Prostate gland (tissue), 2 donors: ENCODE measurements around the gene LRP8.

Source experiments
- POLR2A ChIP-seq: fragments of 450-650 bp; IDR thresholded peaks from one replicate; pipeline ENCODE4 v1.6.1; 2016; ENCODE audit warnings: antibody characterized with exemption, mild to moderate bottlenecking
- POLR2AphosphoS5 ChIP-seq: sonication (generic); formaldehyde crosslinking; IDR thresholded peaks from one replicate; pipeline ENCODE4 v1.6.1; 2017; ENCODE audit warnings: antibody characterized with exemption
- TF ChIP-seq, protein P1 (sequence below), 4 experiments: fragments of 200-600 bp in 2 of 4; fragments of 450-650 bp in 2 of 4; sonication (generic) in 2 of 4; IDR thresholded peaks; 1 replicate in 3 of 4; 2 replicates in 1 of 4; pipeline ENCODE4 v1.5.1; 2016 to 2019; ENCODE audit warnings: antibody characterized with exemption in 4 of 4, mild to moderate bottlenecking in 2 of 4, moderate library complexity in 2 of 4

DNA sequence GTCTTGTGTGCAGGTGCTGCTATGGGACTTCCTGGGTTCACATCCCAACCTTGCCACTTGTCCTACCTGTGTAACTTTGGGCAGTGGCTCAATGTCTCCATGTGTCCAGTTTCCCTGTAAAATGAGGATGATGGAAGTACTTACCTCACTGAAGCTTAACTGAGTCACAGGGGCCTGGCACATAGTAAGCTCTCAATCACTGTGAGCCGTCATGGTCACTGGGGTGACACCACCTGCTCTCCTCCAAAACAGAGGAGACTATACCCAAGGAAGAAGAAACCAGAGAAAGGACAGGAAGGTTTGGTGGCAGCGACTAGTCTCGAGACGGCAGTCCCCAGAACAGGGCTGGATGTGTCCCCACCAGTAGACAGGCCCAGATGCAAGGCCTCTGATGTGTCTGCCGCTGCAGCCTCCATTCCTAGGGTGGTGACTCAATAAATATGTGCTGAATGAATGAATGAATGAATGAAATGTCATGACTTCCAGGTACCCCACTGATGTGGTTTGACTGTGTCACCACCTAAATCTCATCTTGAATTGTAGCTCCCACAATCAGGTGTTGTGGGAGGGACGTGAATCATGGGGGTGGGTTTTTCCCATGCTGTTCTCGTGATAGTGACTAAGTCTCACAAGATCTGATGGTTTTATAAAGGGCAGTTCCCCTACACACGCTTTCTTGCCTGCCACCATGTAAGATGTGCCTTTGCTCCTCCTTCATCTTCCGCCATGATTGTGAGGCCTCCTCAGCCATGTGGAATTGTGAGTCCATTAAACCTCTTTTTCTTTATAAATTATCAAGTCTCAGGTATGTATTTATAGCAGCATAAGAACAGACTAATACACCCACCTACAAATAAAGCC is 13.0 kb upstream of the LRP8 start:
- TF ChIP-seq, protein P1, sequence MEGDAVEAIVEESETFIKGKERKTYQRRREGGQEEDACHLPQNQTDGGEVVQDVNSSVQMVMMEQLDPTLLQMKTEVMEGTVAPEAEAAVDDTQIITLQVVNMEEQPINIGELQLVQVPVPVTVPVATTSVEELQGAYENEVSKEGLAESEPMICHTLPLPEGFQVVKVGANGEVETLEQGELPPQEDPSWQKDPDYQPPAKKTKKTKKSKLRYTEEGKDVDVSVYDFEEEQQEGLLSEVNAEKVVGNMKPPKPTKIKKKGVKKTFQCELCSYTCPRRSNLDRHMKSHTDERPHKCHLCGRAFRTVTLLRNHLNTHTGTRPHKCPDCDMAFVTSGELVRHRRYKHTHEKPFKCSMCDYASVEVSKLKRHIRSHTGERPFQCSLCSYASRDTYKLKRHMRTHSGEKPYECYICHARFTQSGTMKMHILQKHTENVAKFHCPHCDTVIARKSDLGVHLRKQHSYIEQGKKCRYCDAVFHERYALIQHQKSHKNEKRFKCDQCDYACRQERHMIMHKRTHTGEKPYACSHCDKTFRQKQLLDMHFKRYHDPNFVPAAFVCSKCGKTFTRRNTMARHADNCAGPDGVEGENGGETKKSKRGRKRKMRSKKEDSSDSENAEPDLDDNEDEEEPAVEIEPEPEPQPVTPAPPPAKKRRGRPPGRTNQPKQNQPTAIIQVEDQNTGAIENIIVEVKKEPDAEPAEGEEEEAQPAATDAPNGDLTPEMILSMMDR (IDR thresholded peaks at IDR 0.05): no peak
- TF ChIP-seq POLR2A (no peak), POLR2AphosphoS5 (no peak)
